Measurements from ENCODE around the gene SHROOM4. TPM values are rescaled to one million over a fixed set of nuclear protein-coding genes. Genes with fewer than 3 reads are reported as not detected.

The SHROOM4 gene
- total and polyA plus RNA-seq, 2 donors (not counting 1 experiment from before 2014, with no cell fraction given): not detected

DNA sequence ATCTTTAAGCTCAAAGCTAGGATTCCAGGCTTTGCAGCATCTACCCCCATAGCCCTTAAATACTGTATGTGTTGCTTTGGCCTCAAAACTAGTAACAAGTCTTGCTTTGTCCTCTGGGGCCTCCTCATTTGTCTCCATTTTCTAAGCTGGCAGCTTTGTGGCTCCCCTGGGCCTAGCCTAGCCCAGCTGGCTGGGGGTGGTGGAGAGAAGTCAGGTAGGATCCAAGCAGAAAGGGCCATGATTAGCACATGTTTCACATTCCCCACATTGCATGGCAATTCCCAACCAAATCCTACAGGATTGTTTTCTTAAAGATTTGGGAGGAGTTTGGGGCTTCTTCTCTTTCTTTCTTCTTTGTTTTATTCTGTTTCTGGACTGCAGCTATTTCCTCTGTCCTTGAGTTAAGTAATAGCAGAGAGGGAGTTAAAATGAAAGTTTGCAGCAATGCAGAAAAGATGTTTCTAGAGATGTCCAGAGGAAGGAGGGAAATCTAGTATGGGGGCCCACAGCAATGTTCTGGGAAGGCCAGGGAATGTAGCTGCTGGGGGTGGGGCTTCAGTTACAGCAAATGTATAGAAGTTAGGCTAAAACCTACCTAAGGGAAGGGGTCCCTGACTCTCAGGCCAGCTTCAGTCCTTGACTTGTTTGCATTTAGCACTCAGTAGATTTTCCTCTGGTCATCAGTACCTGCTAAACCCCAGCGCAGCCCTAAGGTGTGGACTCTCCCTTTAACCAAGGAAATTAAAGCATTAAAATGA, 92.1 kb downstream of the SHROOM4 start:
- H2AFZ ChIP-seq (ENCODE audit: insufficient read depth, low read depth, low read length, poor library complexity, severe bottlenecking): no peak overlapping the region
- intact Hi-C loops (cut with micrococcal nuclease): no loop called here
- no CpG with 5 or more reads among the region's 1 CpG for WGBS (ENCODE audit: insufficient coverage)
- H3K9ac ChIP-seq (ENCODE audit: low read length): no peak overlapping the region
- no peaks in the 10 kb centered on the region for H4K20me1 ChIP-seq (ENCODE audit: control insufficient read depth, insufficient read depth, low read length, poor library complexity, severe bottlenecking)
- no peaks in the 10 kb centered on the region for H3K4me1 ChIP-seq (ENCODE audit: control insufficient read depth in 2 of 2, insufficient read depth in 2 of 2, low read length in 2 of 2)
- Mint-ChIP-seq H3K4me1 (no peaks in the 10 kb centered on the region), H3K27me3 (no peaks in the 10 kb centered on the region), H3K9me3 (ENCODE audit: insufficient read depth) (no peaks in the 10 kb centered on the region), H3K27ac (no peak overlapping the region), H3K4me3 (no peak overlapping the region)
- no peaks in the 10 kb centered on the region for H3K9me3 ChIP-seq (ENCODE audit: control extremely low read depth in 1 of 3, control insufficient read depth in 2 of 3, insufficient read depth in 1 of 3, low read length in 2 of 3)
- POLR2A ChIA-PET: no interaction called here
- H3K27ac ChIP-seq (ENCODE audit: low read length in 2 of 2): no peak overlapping the region
- TF ChIP-seq EZH2 (IDR thresholded peaks at IDR 0.05; ENCODE audit: borderline replicate concordance, insufficient read depth, low read depth, low read length, poor library complexity, severe bottlenecking) (no peak), CTCF (IDR thresholded peaks at IDR 0.05) (no peak)
- H3K79me2 ChIP-seq (ENCODE audit: control insufficient read depth, insufficient read depth, low read length): no peaks in the 10 kb centered on the region
- H3K36me3 ChIP-seq (replicated peaks in 1 of 2; ENCODE audit: control extremely low read depth in 1 of 2, control insufficient read depth in 1 of 2, extremely low read depth in 1 of 2, insufficient read depth in 2 of 2, low read length in 1 of 2): no peaks in the 10 kb centered on the region
- ATAC-seq (ENCODE audit: low read depth) (no peak), DNase-seq (no peak)
- H3K4me3 ChIP-seq (ENCODE audit: control extremely low read depth in 1 of 5, extremely low read depth in 1 of 5, insufficient read depth in 1 of 5, low read depth in 2 of 5, low read length in 4 of 5): no peak overlapping the region
- no peaks in the 10 kb centered on the region for H3K27me3 ChIP-seq (replicated peaks in 1 of 4; ENCODE audit: control extremely low read depth in 1 of 4, control insufficient read depth in 3 of 4, insufficient read depth in 4 of 4, low read length in 3 of 4)
- no peak overlapping the region for H3K4me2 ChIP-seq (replicated peaks; ENCODE audit: low read depth, low read length, poor library complexity, severe bottlenecking)
- CTCF ChIA-PET: no interaction called here

DNA sequence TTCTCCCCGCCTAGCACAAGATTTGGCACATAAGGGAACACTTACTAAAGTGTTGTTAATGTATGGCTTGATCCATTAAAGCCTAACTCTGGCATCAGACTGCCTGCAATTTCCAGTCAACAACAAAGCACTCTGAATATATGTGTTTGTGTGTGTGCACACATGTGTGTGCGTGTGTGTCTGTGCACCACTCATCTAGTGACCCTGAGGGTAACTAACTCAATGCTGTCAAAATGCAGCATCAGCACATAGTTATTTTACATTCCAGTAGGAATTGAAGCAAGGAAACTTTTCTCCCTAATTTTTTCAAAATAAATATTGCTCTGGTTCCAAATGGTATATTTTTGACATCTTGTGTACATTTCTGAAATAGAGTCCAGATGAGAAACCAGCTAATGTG, 94.4 kb downstream of the SHROOM4 start:
- no peak overlapping the region for H2AFZ ChIP-seq (ENCODE audit: insufficient read depth, low read depth, low read length, poor library complexity, severe bottlenecking)
- Mint-ChIP-seq H3K4me1 (no peaks in the 10 kb centered on the region), H3K9me3 (ENCODE audit: insufficient read depth) (no peaks in the 10 kb centered on the region), H3K27ac (no peak overlapping the region), H3K4me3 (no peak overlapping the region), H3K27me3 (no peaks in the 10 kb centered on the region)
- ATAC-seq (ENCODE audit: low read depth): no peak
- POLR2A ChIA-PET: no interaction called here
- no peak for DNase-seq
- no peaks in the 10 kb centered on the region for H3K79me2 ChIP-seq (ENCODE audit: control insufficient read depth, insufficient read depth, low read length)
- intact Hi-C loops (cut with micrococcal nuclease): no loop called here
- no peaks in the 10 kb centered on the region for H3K9me3 ChIP-seq (ENCODE audit: control extremely low read depth in 1 of 3, control insufficient read depth in 2 of 3, insufficient read depth in 1 of 3, low read length in 2 of 3)
- no peaks in the 10 kb centered on the region for H3K4me1 ChIP-seq (ENCODE audit: control insufficient read depth in 2 of 2, insufficient read depth in 2 of 2, low read length in 2 of 2)
- no peak overlapping the region for H3K9ac ChIP-seq (ENCODE audit: low read length)
- no CpG with 5 or more reads among the region's 2 CpGs for WGBS (ENCODE audit: insufficient coverage)
- H3K4me3 ChIP-seq (ENCODE audit: control extremely low read depth in 1 of 5, extremely low read depth in 1 of 5, insufficient read depth in 1 of 5, low read depth in 2 of 5, low read length in 4 of 5): no peak overlapping the region
- H4K20me1 ChIP-seq (ENCODE audit: control insufficient read depth, insufficient read depth, low read length, poor library complexity, severe bottlenecking): no peaks in the 10 kb centered on the region
- no peak overlapping the region for H3K27ac ChIP-seq (ENCODE audit: low read length in 2 of 2)
- H3K36me3 ChIP-seq (replicated peaks in 1 of 2; ENCODE audit: control extremely low read depth in 1 of 2, control insufficient read depth in 1 of 2, extremely low read depth in 1 of 2, insufficient read depth in 2 of 2, low read length in 1 of 2): no peaks in the 10 kb centered on the region
- H3K4me2 ChIP-seq (replicated peaks; ENCODE audit: low read depth, low read length, poor library complexity, severe bottlenecking): no peak overlapping the region
- TF ChIP-seq CTCF (IDR thresholded peaks at IDR 0.05) (no peak), EZH2 (IDR thresholded peaks at IDR 0.05; ENCODE audit: borderline replicate concordance, insufficient read depth, low read depth, low read length, poor library complexity, severe bottlenecking) (no peak)
- CTCF ChIA-PET: no interaction called here
- H3K27me3 ChIP-seq (replicated peaks in 1 of 4; ENCODE audit: control extremely low read depth in 1 of 4, control insufficient read depth in 3 of 4, insufficient read depth in 4 of 4, low read length in 3 of 4): no peaks in the 10 kb centered on the region
